ENCODE results near the gene APOL4. TPM values are rescaled to one million over a fixed set of nuclear protein-coding genes. Genes with fewer than 3 reads are reported as not detected.

Gene APOL4
- total and polyA plus RNA-seq, 8 donors: 0.28 to 4.1 (median 1.5) TPM

DNA sequence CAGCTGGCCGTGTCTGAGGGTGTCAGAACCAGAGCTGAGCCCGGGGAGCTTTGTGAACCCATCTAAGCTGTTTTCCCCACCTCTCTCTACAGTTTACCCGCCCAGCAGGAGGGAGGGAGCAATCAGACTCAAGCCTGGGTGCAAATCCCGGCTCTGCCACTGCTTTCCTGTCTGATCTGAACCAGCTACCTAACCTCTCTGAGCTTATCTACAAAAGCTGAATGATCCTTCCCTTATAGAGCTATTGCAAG lies 37.5 kb upstream of the APOL4 start:
- FAIRE-seq (no peak), ATAC-seq (peak; percentile 17 to 39 (median 35)), DNase-seq (no peak)
- intact Hi-C loops (cut with DNase I): no loop called here
- H3K27ac ChIP-seq: peak overlapping the region; percentile 53 to 93 (median 74)
- peak overlapping the region; percentile 49 to 73 (median 60) for H3K4me3 ChIP-seq
- 0 to 1% methylated on average over 4 of the region's 4 CpGs for WGBS, 2 donors
- H3K4me1 ChIP-seq: peaks cover 3 to 18% (median 4%) of the 10 kb centered on the region in 3 donors
- H3K27me3 ChIP-seq: no peaks in the 10 kb centered on the region
- no peaks in the 10 kb centered on the region for H3K36me3 ChIP-seq
- no peak for TF ChIP-seq CTCF (IDR thresholded peaks at IDR 0.05)
- H3K9me3 ChIP-seq: no peaks in the 10 kb centered on the region

GRCh38 chr22:36238373-36239149 lies 37.0 kb upstream of the APOL4 start:
- WGBS, 2 donors: 1% methylated on average over 5 of the region's 5 CpGs
- Histone ChIP-seq H3K27ac (peak overlapping the region; percentile 53 to 93 (median 74)), H3K9me3 (no peaks in the 10 kb centered on the region), H3K27me3 (no peaks in the 10 kb centered on the region), H3K4me1 (peaks cover 3 to 18% (median 4%) of the 10 kb centered on the region in 3 donors), H3K36me3 (no peaks in the 10 kb centered on the region), H3K4me3 (peak overlapping the region; percentile 49 to 73 (median 60))
- no peak for TF ChIP-seq CTCF (IDR thresholded peaks at IDR 0.05)
- FAIRE-seq (no peak), ATAC-seq (peak; percentile 20 to 49 (median 34)), DNase-seq (peak in 1 of 6 donors; percentile 25)
- intact Hi-C loops (cut with DNase I): no loop called here

GRCh38 chr22:36237462-36238372 lies 36.1 kb upstream of the APOL4 start:
- no peak for DNase-seq
- no peak for FAIRE-seq
- Histone ChIP-seq H3K27me3 (no peaks in the 10 kb centered on the region), H3K4me3 (peak overlapping the region in 3 of 4 donors; percentile 55 to 73 (median 65)), H3K27ac (peak overlapping the region in 2 of 4 donors; percentile 87 to 93), H3K9me3 (no peaks in the 10 kb centered on the region), H3K36me3 (peaks cover 0 to 5% (median 0%) of the 10 kb centered on the region in 3 donors), H3K4me1 (peaks cover 3 to 18% (median 4%) of the 10 kb centered on the region in 3 donors)
- intact Hi-C loops (cut with DNase I): no loop called here
- WGBS, 2 donors: 70 to 72% methylated on average over 12 of the region's 12 CpGs
- no peak for TF ChIP-seq CTCF (IDR thresholded peaks at IDR 0.05)
- peak in 2 of 4 donors; percentile 6 to 24 for ATAC-seq

DNA sequence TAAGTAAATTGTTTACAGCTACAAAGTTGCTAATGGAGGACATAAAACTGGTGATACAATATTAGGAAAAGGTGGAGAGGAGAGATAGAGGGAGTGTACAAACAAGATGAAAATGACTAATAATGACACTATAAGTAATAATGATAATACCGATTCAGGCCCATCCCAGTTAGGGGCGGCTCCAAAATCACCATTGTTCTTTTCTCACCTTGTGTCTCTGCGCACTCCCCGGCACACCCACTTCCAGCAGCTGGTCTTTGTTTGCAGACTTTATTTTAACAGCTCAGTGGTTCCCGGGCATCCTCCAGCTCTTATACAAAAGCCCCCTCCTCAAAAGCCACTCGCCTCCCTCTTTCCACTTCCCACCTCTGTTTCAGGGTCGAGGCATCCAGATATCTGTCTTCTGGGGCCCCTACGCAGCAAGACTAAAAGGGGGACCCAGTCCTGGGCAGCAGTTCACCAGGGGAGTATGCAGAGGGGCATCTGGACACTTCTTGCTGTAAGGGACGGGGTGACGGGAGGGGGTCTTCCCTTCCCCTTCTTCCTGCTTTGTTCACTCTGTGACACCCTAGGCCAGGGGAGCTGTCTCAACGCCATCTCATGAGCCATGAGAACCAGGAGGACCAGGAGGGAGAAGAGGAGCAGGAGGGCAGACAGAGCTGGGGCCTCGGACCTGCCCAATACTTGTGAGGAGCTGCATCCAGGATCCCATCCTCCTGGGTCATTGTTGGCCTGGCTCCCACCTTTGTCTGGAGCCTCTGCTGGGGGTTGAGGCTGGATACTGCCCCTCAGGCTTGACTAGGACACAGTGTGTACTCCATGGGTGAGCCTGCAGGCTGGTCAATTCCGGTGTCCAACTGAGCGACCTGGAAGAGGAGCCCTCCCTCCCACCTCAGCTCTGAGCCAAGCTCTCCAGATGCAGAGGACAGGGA lies 35.0 kb upstream of the APOL4 start:
- Histone ChIP-seq H3K4me3 (peak overlapping the region in 1 of 4 donors; percentile 73), H3K27ac (no peak overlapping the region)
- WGBS, 2 donors: 79 to 80% methylated on average over 14 of the region's 14 CpGs

More for the DNA sequence above, 35.0 kb upstream of the APOL4 start:
- ATAC-seq (no peak), FAIRE-seq (no peak), DNase-seq (no peak)
- H3K27me3 ChIP-seq: no peaks in the 10 kb centered on the region
- H3K4me1 ChIP-seq: peaks cover 3 to 18% (median 4%) of the 10 kb centered on the region in 3 donors
- no peaks in the 10 kb centered on the region for H3K9me3 ChIP-seq
- intact Hi-C loops (cut with DNase I): no loop called here
- no peak for TF ChIP-seq CTCF (IDR thresholded peaks at IDR 0.05)
- H3K36me3 ChIP-seq: peaks cover 0 to 9% (median 4%) of the 10 kb centered on the region in 3 donors

Measured in pancreas (tissue), 10 donors.